ENCODE data around the gene GNAI1. TPM values are rescaled to one million over a fixed set of nuclear protein-coding genes. Genes with fewer than 3 reads are reported as not detected.

Gene GNAI1
- total RNA-seq, 2 donors from 2014 or later = 11.1 to 30.9 TPM

DNA sequence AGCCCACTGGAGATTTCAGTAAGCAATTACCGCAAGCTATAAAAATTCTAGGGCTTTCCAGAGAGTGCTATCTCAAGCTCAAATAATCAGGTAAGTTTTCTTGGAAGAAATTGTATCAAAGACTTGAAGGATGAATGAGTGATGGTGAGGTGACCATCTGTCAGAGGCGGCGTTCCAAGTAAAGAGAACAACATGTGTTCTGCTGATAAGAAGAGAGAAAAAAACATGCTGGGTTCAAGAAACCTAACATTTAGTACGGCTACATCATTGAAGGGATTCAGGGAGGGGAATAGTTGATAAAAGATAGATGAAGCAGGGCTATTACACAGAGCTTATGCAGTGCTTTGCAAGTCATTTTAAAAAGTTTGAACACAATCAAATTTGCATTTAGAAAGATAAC, 100.7 kb downstream of the GNAI1 start:
- DNase-seq (ENCODE audit: low spot score) (no peak), ATAC-seq (ENCODE audit: insufficient number of reproducible peaks, low FRiP score, low read depth) (no peak)
- H3K36me3 ChIP-seq = no peaks in the 10 kb centered on the region
- no peaks in the 10 kb centered on the region for H3K27me3 ChIP-seq (replicated peaks; ENCODE audit: insufficient read depth)
- TF ChIP-seq, protein P1, sequence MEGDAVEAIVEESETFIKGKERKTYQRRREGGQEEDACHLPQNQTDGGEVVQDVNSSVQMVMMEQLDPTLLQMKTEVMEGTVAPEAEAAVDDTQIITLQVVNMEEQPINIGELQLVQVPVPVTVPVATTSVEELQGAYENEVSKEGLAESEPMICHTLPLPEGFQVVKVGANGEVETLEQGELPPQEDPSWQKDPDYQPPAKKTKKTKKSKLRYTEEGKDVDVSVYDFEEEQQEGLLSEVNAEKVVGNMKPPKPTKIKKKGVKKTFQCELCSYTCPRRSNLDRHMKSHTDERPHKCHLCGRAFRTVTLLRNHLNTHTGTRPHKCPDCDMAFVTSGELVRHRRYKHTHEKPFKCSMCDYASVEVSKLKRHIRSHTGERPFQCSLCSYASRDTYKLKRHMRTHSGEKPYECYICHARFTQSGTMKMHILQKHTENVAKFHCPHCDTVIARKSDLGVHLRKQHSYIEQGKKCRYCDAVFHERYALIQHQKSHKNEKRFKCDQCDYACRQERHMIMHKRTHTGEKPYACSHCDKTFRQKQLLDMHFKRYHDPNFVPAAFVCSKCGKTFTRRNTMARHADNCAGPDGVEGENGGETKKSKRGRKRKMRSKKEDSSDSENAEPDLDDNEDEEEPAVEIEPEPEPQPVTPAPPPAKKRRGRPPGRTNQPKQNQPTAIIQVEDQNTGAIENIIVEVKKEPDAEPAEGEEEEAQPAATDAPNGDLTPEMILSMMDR (IDR thresholded peaks at IDR 0.05) = no peak
- no peaks in the 10 kb centered on the region for H3K4me1 ChIP-seq (ENCODE audit: control insufficient read depth in 1 of 2, low read depth in 2 of 2)
- no peaks in the 10 kb centered on the region for H3K9me3 ChIP-seq
- no peak overlapping the region for H3K4me3 ChIP-seq
- H3K27ac ChIP-seq = no peak overlapping the region

DNA sequence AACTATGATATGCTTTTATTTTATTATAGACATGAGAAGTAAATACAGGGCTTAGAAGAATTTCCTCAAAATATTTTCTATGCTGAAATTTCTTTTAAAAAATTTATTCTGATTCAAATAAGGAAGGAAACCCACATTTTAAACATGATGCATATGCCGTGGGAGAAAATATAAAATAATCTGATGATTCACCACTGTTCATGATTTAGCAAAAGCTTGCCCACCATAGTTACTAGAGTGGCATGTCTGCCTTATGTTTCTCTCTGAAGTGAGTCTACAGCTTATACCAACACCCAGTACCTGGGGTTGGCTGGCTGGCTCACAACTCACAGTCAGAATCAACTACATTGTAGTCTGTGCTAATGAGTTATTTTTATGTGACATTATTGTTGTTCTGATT, 102.0 kb downstream of the GNAI1 start:
- H3K27me3 ChIP-seq (replicated peaks; ENCODE audit: insufficient read depth) = no peaks in the 10 kb centered on the region
- no peaks in the 10 kb centered on the region for H3K36me3 ChIP-seq
- ATAC-seq (ENCODE audit: insufficient number of reproducible peaks, low FRiP score, low read depth) (no peak), DNase-seq (ENCODE audit: low spot score) (no peak)
- no peak overlapping the region for H3K4me3 ChIP-seq
- no peak overlapping the region for H3K27ac ChIP-seq
- no peaks in the 10 kb centered on the region for H3K9me3 ChIP-seq
- H3K4me1 ChIP-seq (ENCODE audit: control insufficient read depth in 1 of 2, low read depth in 2 of 2) = no peaks in the 10 kb centered on the region
- TF ChIP-seq, protein P1 (IDR thresholded peaks at IDR 0.05) = no peak

DNA sequence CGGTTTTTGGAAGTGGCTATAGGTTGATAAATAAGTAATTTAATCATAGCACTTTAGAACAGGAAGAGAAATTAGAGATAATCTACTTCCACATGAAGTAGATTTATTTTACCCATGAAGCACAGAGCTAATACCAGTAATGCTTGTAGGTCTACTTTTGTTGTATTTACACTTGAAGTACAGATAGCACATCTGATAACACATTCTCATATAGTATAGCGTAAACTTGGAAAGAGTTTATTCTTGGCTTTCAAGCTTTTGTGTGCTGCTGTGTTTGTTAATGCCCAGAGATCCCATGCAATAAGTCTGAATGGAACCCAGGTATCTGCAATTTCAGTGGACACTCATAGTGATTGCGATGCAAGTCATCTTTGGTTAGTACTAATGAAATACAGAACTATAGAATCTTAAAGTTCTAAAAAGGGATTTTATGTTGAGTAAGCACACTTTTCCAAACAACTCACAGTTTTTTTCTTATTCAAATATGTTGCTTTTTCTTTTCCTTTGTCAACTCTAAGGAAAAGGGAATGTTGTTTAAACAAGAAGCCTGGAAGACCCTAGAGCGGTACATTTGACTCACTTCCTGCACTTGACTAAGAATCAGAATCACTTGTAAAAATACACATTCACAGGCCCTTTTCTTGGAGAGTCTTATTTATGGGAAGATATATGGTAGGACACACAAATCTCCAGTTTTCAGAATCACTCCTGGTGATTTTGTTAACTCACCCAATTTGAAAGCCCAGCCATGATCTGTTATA, 105.8 kb downstream of the GNAI1 start:
- DNase-seq (ENCODE audit: low spot score) (no peak), ATAC-seq (ENCODE audit: insufficient number of reproducible peaks, low FRiP score, low read depth) (no peak)
- H3K9me3 ChIP-seq = no peaks in the 10 kb centered on the region
- TF ChIP-seq, protein P1 (IDR thresholded peaks at IDR 0.05) = no peak
- no peaks in the 10 kb centered on the region for H3K27me3 ChIP-seq (replicated peaks; ENCODE audit: insufficient read depth)
- no peaks in the 10 kb centered on the region for H3K36me3 ChIP-seq
- H3K4me1 ChIP-seq (ENCODE audit: control insufficient read depth in 1 of 2, low read depth in 2 of 2) = peaks cover 0 to 5% of the 10 kb centered on the region in 2 donors
- H3K27ac ChIP-seq = no peak overlapping the region
- H3K4me3 ChIP-seq = no peak overlapping the region

DNA sequence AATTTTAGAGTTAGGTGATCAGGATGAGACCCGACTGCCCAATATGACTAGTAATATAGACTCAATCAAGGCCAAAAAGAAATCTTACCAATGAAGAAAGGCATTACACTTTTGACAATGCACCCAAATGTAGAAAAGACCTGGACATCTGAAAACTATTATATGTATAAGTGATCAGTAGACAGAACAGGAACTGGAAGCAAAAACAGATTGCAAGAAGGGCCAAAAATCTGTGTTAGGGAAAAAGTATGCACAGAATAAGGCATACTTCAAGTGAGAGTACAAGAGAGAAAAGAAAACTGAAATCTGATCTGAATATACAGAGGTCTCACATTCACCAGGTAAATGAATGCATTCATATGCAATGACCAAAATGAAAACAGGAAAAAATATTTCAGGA, 107.0 kb downstream of the GNAI1 start:
- Histone ChIP-seq H3K27me3 (replicated peaks; ENCODE audit: insufficient read depth) (no peaks in the 10 kb centered on the region), H3K4me1 (ENCODE audit: control insufficient read depth in 1 of 2, low read depth in 2 of 2) (peaks cover 0 to 5% of the 10 kb centered on the region in 2 donors), H3K27ac (no peak overlapping the region), H3K4me3 (no peak overlapping the region), H3K36me3 (no peaks in the 10 kb centered on the region), H3K9me3 (no peaks in the 10 kb centered on the region)
- no peak for ATAC-seq (ENCODE audit: insufficient number of reproducible peaks, low FRiP score, low read depth)
- TF ChIP-seq, protein P1 (IDR thresholded peaks at IDR 0.05) = no peak
- DNase-seq (ENCODE audit: low spot score) = no peak

DNA sequence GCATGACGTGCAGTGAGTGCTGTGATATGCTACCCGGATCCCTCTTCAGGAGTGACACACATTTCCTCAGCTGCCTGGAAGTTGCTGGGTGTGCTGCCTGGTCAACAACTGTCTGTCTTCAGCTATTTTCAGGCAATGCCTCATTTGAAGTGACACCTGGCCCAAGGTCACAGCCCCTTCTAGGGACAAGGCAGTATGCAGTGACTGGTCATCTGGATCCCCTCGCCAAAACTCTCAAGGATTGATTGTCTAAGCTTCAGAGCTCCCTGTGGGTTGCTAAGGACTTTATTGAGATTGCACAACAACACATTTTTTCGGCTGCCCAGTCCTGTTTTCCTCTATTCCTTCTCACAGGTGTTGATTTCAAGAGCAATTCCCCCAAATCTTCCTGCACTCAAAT, 108.8 kb downstream of the GNAI1 start:
- no peaks in the 10 kb centered on the region for H3K36me3 ChIP-seq
- no peaks in the 10 kb centered on the region for H3K27me3 ChIP-seq (replicated peaks; ENCODE audit: insufficient read depth)
- peaks cover 0 to 5% of the 10 kb centered on the region in 2 donors for H3K4me1 ChIP-seq (ENCODE audit: control insufficient read depth in 1 of 2, low read depth in 2 of 2)
- no peak overlapping the region for H3K27ac ChIP-seq
- ATAC-seq (ENCODE audit: insufficient number of reproducible peaks, low FRiP score, low read depth) = no peak
- H3K9me3 ChIP-seq = no peaks in the 10 kb centered on the region
- TF ChIP-seq, protein P1 (IDR thresholded peaks at IDR 0.05) = no peak
- DNase-seq (ENCODE audit: low spot score) = no peak
- H3K4me3 ChIP-seq = no peak overlapping the region
